HG03039 (cell line): Measurements from ENCODE around the gene LRRC23.
"Not testable (repeated sequence)": the region's sequence is repeated elsewhere in the genome, so short reads cannot be mapped to it uniquely, and the experiment has no call there.

Experiments used
- ATAC-seq: cut with Tn5 transposase; IDR thresholded peaks from one replicate; pipeline ENCODE4 v1.9.1; 2021; ENCODE audit warnings: mild to moderate bottlenecking, moderate library complexity; ENCODE audit not compliant: unreplicated experiment

The LRRC23 gene, protein sequence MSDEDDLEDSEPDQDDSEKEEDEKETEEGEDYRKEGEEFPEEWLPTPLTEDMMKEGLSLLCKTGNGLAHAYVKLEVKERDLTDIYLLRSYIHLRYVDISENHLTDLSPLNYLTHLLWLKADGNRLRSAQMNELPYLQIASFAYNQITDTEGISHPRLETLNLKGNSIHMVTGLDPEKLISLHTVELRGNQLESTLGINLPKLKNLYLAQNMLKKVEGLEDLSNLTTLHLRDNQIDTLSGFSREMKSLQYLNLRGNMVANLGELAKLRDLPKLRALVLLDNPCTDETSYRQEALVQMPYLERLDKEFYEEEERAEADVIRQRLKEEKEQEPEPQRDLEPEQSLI

GRCh38 chr12:6904280-6905276 lies at the start of gene LRRC23:
LRRC23 (plus strand) TSS chr12:6904822; CDS start chr12:6905634, 812 bp downstream.
- peak; percentile 94 for ATAC-seq

GRCh38 chr12:6855322-6855721 lies 49.3 kb upstream of the LRRC23 start:
- ATAC-seq = no peak

GRCh38 chr12:6858799-6859198 lies 45.8 kb upstream of the LRRC23 start:
- no peak for ATAC-seq

DNA sequence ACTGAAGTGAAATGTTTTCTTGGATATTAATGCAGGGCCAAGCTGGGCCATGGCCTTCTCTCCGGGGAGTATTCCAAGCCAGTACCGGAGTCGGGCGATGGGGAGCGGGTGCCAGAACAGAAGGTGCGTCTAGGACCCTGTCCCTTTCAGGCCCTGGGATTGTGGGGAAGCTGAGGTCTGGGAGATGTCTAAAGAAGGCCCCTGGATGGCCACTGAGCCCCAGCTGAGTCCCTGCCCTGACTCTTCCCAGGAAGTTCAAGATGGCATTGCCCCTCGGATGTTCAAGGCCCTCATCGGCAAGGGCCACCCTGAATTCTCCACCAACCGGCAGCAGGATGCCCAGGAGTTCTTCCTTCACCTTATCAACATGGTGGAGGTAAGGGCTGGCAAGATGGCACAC lies 44.5 kb upstream of the LRRC23 start:
- no peak for ATAC-seq

DNA sequence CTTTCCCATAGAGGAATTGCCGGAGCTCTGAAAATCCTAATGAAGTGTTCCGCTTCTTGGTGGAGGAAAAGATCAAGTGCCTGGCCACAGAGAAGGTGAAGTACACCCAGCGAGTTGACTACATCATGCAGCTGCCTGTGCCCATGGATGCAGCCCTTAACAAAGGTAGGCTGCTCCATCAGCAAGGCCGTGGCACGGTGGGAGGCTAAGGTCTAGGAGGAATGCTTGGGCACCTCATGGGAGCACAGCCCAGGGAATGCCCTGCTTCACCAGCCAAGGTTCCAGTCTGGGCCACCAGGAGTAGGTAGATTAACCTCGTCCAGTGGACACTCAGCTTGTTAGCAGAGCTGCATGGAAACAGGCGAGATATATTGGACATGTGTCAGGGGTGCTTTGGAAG lies 43.7 kb upstream of the LRRC23 start:
- no peak for ATAC-seq

DNA sequence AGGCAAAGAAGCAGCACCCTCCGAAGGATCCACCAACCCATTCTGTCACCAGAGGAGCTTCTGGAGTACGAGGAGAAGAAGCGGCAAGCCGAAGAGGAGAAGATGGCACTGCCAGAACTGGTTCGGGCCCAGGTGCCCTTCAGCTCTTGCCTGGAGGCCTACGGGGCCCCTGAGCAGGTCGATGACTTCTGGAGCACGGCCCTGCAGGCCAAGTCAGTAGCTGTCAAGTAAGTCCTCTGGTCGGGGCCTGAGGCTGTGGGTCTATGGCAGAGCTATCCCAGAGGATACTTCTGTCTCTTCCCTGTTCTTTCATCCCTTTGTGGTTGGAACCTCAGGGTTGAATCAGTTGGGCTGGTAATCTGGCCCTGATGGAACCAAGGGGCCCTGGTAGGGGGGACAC lies 43.2 kb upstream of the LRRC23 start:
- no peak for ATAC-seq

GRCh38 chr12:6863033-6863432 lies 41.6 kb upstream of the LRRC23 start:
- ATAC-seq = no peak

DNA sequence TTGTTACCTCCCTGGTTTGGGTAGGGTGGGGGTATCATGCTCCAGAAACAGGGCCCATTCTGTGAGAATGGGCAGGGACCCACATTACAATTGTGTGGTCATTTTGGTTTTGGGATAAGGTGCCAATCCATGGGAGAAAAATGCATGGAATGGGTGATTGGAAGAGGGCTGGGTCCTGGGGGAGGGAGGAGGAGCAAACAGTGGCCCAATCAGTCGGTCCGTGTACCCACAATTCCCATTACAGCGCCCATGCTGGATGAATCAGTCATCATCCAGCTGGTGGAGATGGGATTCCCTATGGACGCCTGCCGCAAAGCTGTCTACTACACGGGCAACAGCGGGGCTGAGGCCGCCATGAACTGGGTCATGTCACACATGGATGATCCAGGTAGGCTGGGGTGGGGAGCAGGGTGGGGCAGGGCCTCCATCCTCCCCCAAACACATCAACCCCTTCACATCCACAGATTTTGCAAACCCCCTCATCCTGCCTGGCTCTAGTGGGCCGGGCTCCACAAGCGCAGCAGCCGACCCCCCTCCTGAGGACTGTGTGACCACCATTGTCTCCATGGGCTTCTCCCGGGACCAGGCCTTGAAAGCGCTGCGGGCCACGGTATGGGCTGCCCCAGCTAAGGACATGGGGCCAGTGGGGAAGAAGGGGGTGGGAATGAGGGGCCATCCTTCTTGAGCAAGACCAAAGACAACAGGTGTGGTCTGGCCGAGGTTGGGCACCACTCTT lies 40.9 kb upstream of the LRRC23 start:
- ATAC-seq = no peak

GRCh38 chr12:6865307-6865706 lies 39.3 kb upstream of the LRRC23 start:
- not testable (repeated sequence) for ATAC-seq

- ATAC-seq = no peak
Measured at GRCh38 chr12:6866163-6866919, 38.3 kb upstream of the LRRC23 start.

DNA sequence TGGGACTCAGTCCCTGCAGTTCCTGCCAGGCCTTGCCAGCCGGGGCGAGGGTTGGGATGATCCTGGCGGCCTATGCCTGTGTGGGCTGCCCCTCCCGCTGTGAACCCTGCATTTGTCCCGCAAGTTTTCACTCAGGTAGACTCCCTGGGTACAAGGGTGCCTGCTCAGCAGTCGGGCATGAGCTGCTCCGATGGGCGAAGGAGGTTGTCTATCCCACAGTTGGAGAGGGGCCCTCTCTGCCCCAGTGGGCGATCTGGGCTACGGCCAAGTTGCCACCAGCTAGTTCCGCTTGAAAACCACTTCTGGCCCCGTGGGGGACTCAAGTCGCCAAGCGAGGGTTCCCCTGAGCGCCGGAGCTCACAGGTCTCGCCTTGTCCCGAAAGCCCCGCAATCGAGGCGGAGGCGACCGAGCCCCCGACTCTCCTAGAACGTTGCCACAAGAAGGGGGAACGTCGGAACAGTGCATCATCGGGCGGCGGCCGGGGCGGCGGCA lies 37.7 kb upstream of the LRRC23 start:
- ATAC-seq = peak; percentile 2

GRCh38 chr12:6867413-6868210 lies 37.0 kb upstream of the LRRC23 start, which contains the start of gene TPI1:
TPI1 (plus strand) TSS chr12:6867531; CDS start chr12:6867567, 36 bp downstream.
- peak; percentile 44 for ATAC-seq

- no peak for ATAC-seq
Measured at GRCh38 chr12:6868211-6869048, 36.2 kb upstream of the LRRC23 start.

- ATAC-seq = no peak
Measured at GRCh38 chr12:6869049-6870021, 35.3 kb upstream of the LRRC23 start.

DNA sequence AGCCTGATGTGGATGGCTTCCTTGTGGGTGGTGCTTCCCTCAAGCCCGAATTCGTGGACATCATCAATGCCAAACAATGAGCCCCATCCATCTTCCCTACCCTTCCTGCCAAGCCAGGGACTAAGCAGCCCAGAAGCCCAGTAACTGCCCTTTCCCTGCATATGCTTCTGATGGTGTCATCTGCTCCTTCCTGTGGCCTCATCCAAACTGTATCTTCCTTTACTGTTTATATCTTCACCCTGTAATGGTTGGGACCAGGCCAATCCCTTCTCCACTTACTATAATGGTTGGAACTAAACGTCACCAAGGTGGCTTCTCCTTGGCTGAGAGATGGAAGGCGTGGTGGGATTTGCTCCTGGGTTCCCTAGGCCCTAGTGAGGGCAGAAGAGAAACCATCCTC lies 34.3 kb upstream of the LRRC23 start:
- ATAC-seq = not testable (repeated sequence)

- no peak for ATAC-seq
Measured at GRCh38 chr12:6871052-6871957, 33.3 kb upstream of the LRRC23 start.
